ENCODE results near the gene ANTKMT.
"Not testable (repeated sequence)": the region's sequence is repeated elsewhere in the genome, so short reads cannot be mapped to it uniquely, and the experiment has no call there.

Gene ANTKMT

GRCh38 chr16:711548-712320, 9.2 kb upstream of the ANTKMT start:
- in situ Hi-C loops (cut with MboI; ENCODE audit: low sequenced_read_pairs) = no loop called here

GRCh38 chr16:712740-713250, 8.2 kb upstream of the ANTKMT start:
- in situ Hi-C loops (cut with MboI; ENCODE audit: low sequenced_read_pairs) = not testable (repeated sequence)

GRCh38 chr16:714079-714478, 6.9 kb upstream of the ANTKMT start:
- in situ Hi-C loops (cut with MboI; ENCODE audit: low sequenced_read_pairs) = no loop called here

GRCh38 chr16:714558-715476, 6.1 kb upstream of the ANTKMT start, which contains the start of gene METRN:
TSS of gene METRN (plus strand) at chr16:715118. CDS start at chr16:715290, 172 bp downstream.
- in situ Hi-C loops (cut with MboI; ENCODE audit: low sequenced_read_pairs) = no loop called here

- in situ Hi-C loops (cut with MboI; ENCODE audit: low sequenced_read_pairs) = no loop called here
Observed at GRCh38 chr16:715477-716199, 5.3 kb upstream of the ANTKMT start.

GRCh38 chr16:716200-716568, 4.8 kb upstream of the ANTKMT start:
- in situ Hi-C loops (cut with MboI; ENCODE audit: low sequenced_read_pairs) = no loop called here

- in situ Hi-C loops (cut with MboI; ENCODE audit: low sequenced_read_pairs) = no loop called here
Observed at GRCh38 chr16:716768-717325, 4.1 kb upstream of the ANTKMT start.

- in situ Hi-C loops (cut with MboI; ENCODE audit: low sequenced_read_pairs) = no loop called here
Observed at GRCh38 chr16:717450-718245, 3.3 kb upstream of the ANTKMT start.

GRCh38 chr16:718389-718788, 2.6 kb upstream of the ANTKMT start:
- in situ Hi-C loops (cut with MboI; ENCODE audit: low sequenced_read_pairs) = no loop called here

GRCh38 chr16:718922-719321, 2.0 kb upstream of the ANTKMT start:
- in situ Hi-C loops (cut with MboI; ENCODE audit: low sequenced_read_pairs) = no loop called here

GRCh38 chr16:719815-720446, 1.0 kb upstream of the ANTKMT start:
- in situ Hi-C loops (cut with MboI; ENCODE audit: low sequenced_read_pairs) = no loop called here

GRCh38 chr16:720447-720989, 428 bp upstream of the ANTKMT start:
- in situ Hi-C loops (cut with MboI; ENCODE audit: low sequenced_read_pairs) = no loop called here

GRCh38 chr16:721765-722540, 1.0 kb downstream of the ANTKMT start:
- in situ Hi-C loops (cut with MboI; ENCODE audit: low sequenced_read_pairs) = no loop called here

GRCh38 chr16:722835-723633, 2.1 kb downstream of the ANTKMT start:
- in situ Hi-C loops (cut with MboI; ENCODE audit: low sequenced_read_pairs) = no loop called here

- in situ Hi-C loops (cut with MboI; ENCODE audit: low sequenced_read_pairs) = no loop called here
Observed at GRCh38 chr16:723695-724094, 2.7 kb downstream of the ANTKMT start.

- in situ Hi-C loops (cut with MboI; ENCODE audit: low sequenced_read_pairs) = no loop called here
Observed at GRCh38 chr16:724188-725040, 3.5 kb downstream of the ANTKMT start.

GRCh38 chr16:725041-725376, 4.1 kb downstream of the ANTKMT start:
- in situ Hi-C loops (cut with MboI; ENCODE audit: low sequenced_read_pairs) = no loop called here
